Endothelial cell of umbilical vein (primary cell): ENCODE measurements around the gene SPTBN4. TPM values are rescaled to one million over a fixed set of nuclear protein-coding genes. Genes with fewer than 3 reads are reported as not detected.

Source experiments
- BruUV-seq: library from RNA; stranded (reverse); fragments of 400-500 nt; replicated peaks from 2 replicates; lab custom pipeline; 2021; lab: Mats Ljungman, UMichigan
- CTCF ChIA-PET: fragments of 300-600, 350-600 bp; sonication (Branson Sonifier 250); formaldehyde crosslinking; loops from one replicate; lab custom pipeline; 2021; ENCODE audit warnings: antibody characterized with exemption, inconsistent platforms; lab: Charles Lee
- POLR2A ChIA-PET: fragments of 300-600, 350-600 bp; sonication (Branson Sonifier 250); formaldehyde crosslinking; loops from one replicate; lab custom pipeline; 2021; ENCODE audit warnings: antibody characterized with exemption, inconsistent platforms; lab: Charles Lee
- DNase-seq: peaks from one replicate; pipeline ENCODE4 v3.0.0-alpha.2; 2011; ENCODE audit warnings: low read depth, low spot score
- FAIRE-seq: peaks from 2 replicates; lab custom pipeline; 2011; peaks lifted over from hg19 to GRCh38; lab: Jason Lieb, UNC
- H2AFZ ChIP-seq: 2 replicates; pipeline ENCODE4 v1.6.0; 2012; ENCODE audit warnings: low read depth, low read length, control low read depth, inconsistent platforms
- H3K27ac ChIP-seq: 2 replicates; pipeline ENCODE4 v1.5.1; 2011; ENCODE audit warnings: low read depth, mild to moderate bottlenecking, control low read depth, low read length, moderate library complexity; ENCODE audit not compliant: insufficient read depth
- H3K27me3 ChIP-seq, 2 experiments: 2 replicates each; pipeline versions ENCODE4 v1.6.0 to v1.6.1; 2011; ENCODE audit warnings: low read length in 2 of 2, mixed read lengths in 1 of 2; ENCODE audit not compliant: control insufficient read depth in 2 of 2, insufficient read depth in 2 of 2
- H3K36me3 ChIP-seq, 2 experiments: 2 replicates in 1 of 2; 3 replicates in 1 of 2; pipeline ENCODE4 v1.5.1; 2011; ENCODE audit warnings: low read length in 2 of 2, mild to moderate bottlenecking in 1 of 2, moderate library complexity in 1 of 2; ENCODE audit not compliant: control insufficient read depth in 2 of 2, insufficient read depth in 2 of 2; ENCODE audit errors: extremely low read depth in 1 of 2
- H3K4me1 ChIP-seq: 3 replicates; pipeline ENCODE4 v1.5.1; 2011; ENCODE audit warnings: mild to moderate bottlenecking, low read length; ENCODE audit not compliant: control insufficient read depth, insufficient read depth; ENCODE audit errors: extremely low read depth
- H3K4me2 ChIP-seq: 2 replicates; pipeline ENCODE4 v1.6.1; 2011; ENCODE audit warnings: low read length, control low read depth, mixed read lengths; ENCODE audit not compliant: insufficient read depth
- H3K4me3 ChIP-seq, 3 experiments: fragments of 200-600 bp in 1 of 3; sonication (generic), shearing (Covaris generic) in 1 of 3; replicated peaks in 1 of 3; 2 replicates each; pipeline ENCODE4 v1.5.1; 2011 to 2016; ENCODE audit warnings: control low read depth in 3 of 3, low read length in 3 of 3, mild to moderate bottlenecking in 2 of 3, inconsistent platforms in 1 of 3, low read depth in 1 of 3, moderate library complexity in 1 of 3; ENCODE audit not compliant: insufficient read depth in 1 of 3
- H3K79me2 ChIP-seq: 2 replicates; pipeline ENCODE4 v1.6.0; 2012; ENCODE audit warnings: low read length, inconsistent platforms; ENCODE audit not compliant: control insufficient read depth, insufficient read depth
- H3K9ac ChIP-seq: replicated peaks from 2 replicates; pipeline ENCODE3; 2011; ENCODE audit warnings: low read length, control low read depth; ENCODE audit not compliant: insufficient read depth; ENCODE audit errors: extremely low read depth
- H3K9me1 ChIP-seq: replicated peaks from 3 replicates; pipeline ENCODE4 v1.6.0; 2011; ENCODE audit warnings: mild to moderate bottlenecking, low read length; ENCODE audit not compliant: control insufficient read depth, insufficient read depth; ENCODE audit errors: extremely low read depth
- H3K9me3 ChIP-seq: replicated peaks from 2 replicates; pipeline ENCODE4 v1.5.1; 2012; ENCODE audit warnings: low read length, inconsistent platforms; ENCODE audit not compliant: control insufficient read depth, insufficient read depth
- H4K20me1 ChIP-seq: replicated peaks from 2 replicates; pipeline ENCODE3; 2011; ENCODE audit warnings: mild to moderate bottlenecking, low read length; ENCODE audit not compliant: control insufficient read depth, insufficient read depth; ENCODE audit errors: extremely low read depth
- CTCF ChIP-seq, 2 donors: IDR thresholded peaks; 1 replicate in 1 of 2; 2 replicates in 1 of 2; pipeline ENCODE4 v1.5.1; 2011; ENCODE audit warnings: low read length in 2 of 2, mild to moderate bottlenecking in 2 of 2, moderate library complexity in 2 of 2, control low read depth in 1 of 2, inconsistent platforms in 1 of 2, low read depth in 1 of 2; ENCODE audit not compliant: insufficient read depth in 1 of 2; ENCODE audit errors: extremely low read depth in 1 of 2
- FOS ChIP-seq: IDR thresholded peaks from 2 replicates; pipeline ENCODE4 v1.6.1; 2011; ENCODE audit warnings: mild to moderate bottlenecking, low read length, moderate library complexity, borderline replicate concordance; ENCODE audit not compliant: insufficient read depth
- GATA2 ChIP-seq: IDR thresholded peaks from 2 replicates; pipeline ENCODE4 v1.7.0; 2011; ENCODE audit warnings: low read depth, mild to moderate bottlenecking, moderate library complexity, mixed read lengths, low read length; ENCODE audit not compliant: insufficient read length, insufficient read depth
- JUN ChIP-seq: IDR thresholded peaks from 2 replicates; pipeline ENCODE4 v1.6.1; 2011; ENCODE audit warnings: borderline replicate concordance, low read depth; ENCODE audit not compliant: insufficient read length, insufficient read depth
- POLR2A ChIP-seq: IDR thresholded peaks from 2 replicates; pipeline ENCODE4 v1.6.1; 2012; ENCODE audit warnings: low read depth, mild to moderate bottlenecking, control low read depth, low read length
- POLR2AphosphoS5 ChIP-seq: IDR thresholded peaks from 2 replicates; pipeline ENCODE4 v1.6.1; 2012; ENCODE audit warnings: low read depth, mild to moderate bottlenecking, control low read depth, low read length, moderate library complexity; ENCODE audit not compliant: insufficient read depth
- dilution Hi-C: fragments of 300-500 bp; cut with MboI; formaldehyde crosslinking; loops from one replicate; pipeline ENCODE4 v1.15.0; 2019; ENCODE audit warnings: low sequenced_read_pairs; ENCODE audit not compliant: extremely low pct_ligation_motif_present
- intact Hi-C: fragments of 100-400 bp; cut with micrococcal nuclease; formaldehyde crosslinking; loops from one replicate; pipeline ENCODE4 v1.10.0; 2022
- polyA plus RNA-seq, 4 experiments: library from polyadenylated mRNA; depleted of rRNA in 3 of 4; stranded (reverse) in 3 of 4; unstranded in 1 of 4; fragments of >200 nt; gene quantifications; 2 replicates each; pipeline versions ENCODE4 v1.2.1 to v1.2.3, GENCODE V29; 2011 to 2012; ENCODE audit warnings: missing spikeins in 1 of 4
- total RNA-seq: library from RNA; stranded (reverse); gene quantifications from 2 replicates; pipeline ENCODE4 v1.2.3, GENCODE V29; 2021

The SPTBN4 gene
- total and polyA plus RNA-seq, 2 donors (not counting 3 experiments of a cell fraction or from before 2014, with no cell fraction given) = 0.33 TPM; not detected in 1

GRCh38 chr19:40616178-40616577 is 149.4 kb downstream of the SPTBN4 start:
- FAIRE-seq (no peak), DNase-seq (no peak)
- Histone ChIP-seq H3K9me1 (no peaks in the 10 kb centered on the region), H3K9ac (no peak overlapping the region), H3K27ac (no peak overlapping the region), H4K20me1 (no peaks in the 10 kb centered on the region), H3K4me2 (no peak overlapping the region), H3K4me3 (no peak overlapping the region), H3K79me2 (no peaks in the 10 kb centered on the region), H2AFZ (no peak overlapping the region), H3K9me3 (no peaks in the 10 kb centered on the region), H3K36me3 (no peaks in the 10 kb centered on the region), H3K4me1 (peaks cover 10% of the 10 kb centered on the region), H3K27me3 (no peaks in the 10 kb centered on the region)
- BruUV-seq = no TSS peak
- ChIA-PET POLR2A (interaction anchor here (0.5 kb wide), 1 partner anchor 9 kb away, joined by 3 read pairs; no protein-coding TSS in a partner anchor), CTCF (interaction anchor here (0.9 to 7.6 kb wide), 3 partner anchors 14 to 30 kb away, joined by 3 to 70 read pairs (median 3); no protein-coding TSS in a partner anchor)
- intact Hi-C loops = no loop called here
- dilution Hi-C loops = no loop called here
- no peak for TF ChIP-seq CTCF (IDR thresholded peaks at IDR 0.05; ENCODE audit: extremely low read depth in 1 of 2, insufficient read depth in 1 of 2, low read depth in 1 of 2, low read length in 2 of 2)
- TF ChIP-seq FOS = no peak
- no peak for TF ChIP-seq POLR2AphosphoS5
- TF ChIP-seq POLR2A = no peak
- TF ChIP-seq GATA2 = no peak
- TF ChIP-seq JUN = no peak
